GM21529 (cell line): ENCODE measurements around the gene ZIC5.

ENCODE experiments used
- ATAC-seq: cut with Tn5 transposase; IDR thresholded peaks from one replicate; pipeline ENCODE4 v1.9.1; 2021; ENCODE audit not compliant: unreplicated experiment

The ZIC5 gene

GRCh38 chr13:99971576-99972189 is at the start of gene ZIC5:
Gene ZIC5 (minus strand): TSS chr13:99971767. CDS start chr13:99971603, 164 bp downstream.
- no peak for ATAC-seq

GRCh38 chr13:100019780-100020356 is 48.3 kb upstream of the ZIC5 start:
- no peak for ATAC-seq

GRCh38 chr13:100014621-100015020 is 43.1 kb upstream of the ZIC5 start:
- no peak for ATAC-seq

- no peak for ATAC-seq
Measured at GRCh38 chr13:99998261-99998660, 26.7 kb upstream of the ZIC5 start.

- no peak for ATAC-seq
Measured at GRCh38 chr13:99997702-99998214, 26.2 kb upstream of the ZIC5 start.

- no peak for ATAC-seq
Measured at GRCh38 chr13:99996381-99996973, 24.9 kb upstream of the ZIC5 start.

- no peak for ATAC-seq
Measured at GRCh38 chr13:99995589-99996380, 24.2 kb upstream of the ZIC5 start.

GRCh38 chr13:99995104-99995588 is 23.6 kb upstream of the ZIC5 start:
- no peak for ATAC-seq

GRCh38 chr13:99994638-99995020 is 23.1 kb upstream of the ZIC5 start:
- ATAC-seq: no peak

GRCh38 chr13:99993660-99994637 is 22.4 kb upstream of the ZIC5 start:
- ATAC-seq: no peak

GRCh38 chr13:99992949-99993351 is 21.4 kb upstream of the ZIC5 start:
- ATAC-seq: no peak

GRCh38 chr13:99991828-99992775 is 20.5 kb upstream of the ZIC5 start:
- no peak for ATAC-seq

GRCh38 chr13:99991013-99991827 is 19.7 kb upstream of the ZIC5 start:
- ATAC-seq: no peak

- no peak for ATAC-seq
Measured at GRCh38 chr13:99990126-99990977, 18.8 kb upstream of the ZIC5 start.

GRCh38 chr13:99989276-99990125 is 17.9 kb upstream of the ZIC5 start:
- no peak for ATAC-seq

- no peak for ATAC-seq
Measured at GRCh38 chr13:99988529-99989275, 17.1 kb upstream of the ZIC5 start.
